ENCODE measurements around the gene DCANP1. TPM values are rescaled to one million over a fixed set of nuclear protein-coding genes. Genes with fewer than 3 reads are reported as not detected.

Gene DCANP1
- total RNA-seq, 1 experiment from 2014 or later = not detected

- peaks cover 25% of the 10 kb centered on the region for H3K4me1 ChIP-seq
- peaks cover 17% of the 10 kb centered on the region for H3K9me3 Mint-ChIP-seq (ENCODE audit: unreplicated experiment)
- no peaks in the 10 kb centered on the region for H3K27me3 Mint-ChIP-seq (ENCODE audit: insufficient read depth, unreplicated experiment)
- no peak overlapping the region for H3K4me3 ChIP-seq (ENCODE audit: low read depth, low read length)
- no peak for TF ChIP-seq CTCF (IDR thresholded peaks at IDR 0.05; ENCODE audit: insufficient read depth in 1 of 2, low read depth in 1 of 2, low read length in 1 of 2, severe bottlenecking in 1 of 2, unreplicated experiment in 1 of 2)
- peak overlapping the region; percentile 0 for H3K27ac Mint-ChIP-seq (ENCODE audit: unreplicated experiment)
- peaks cover 15% of the 10 kb centered on the region for H3K4me1 Mint-ChIP-seq (ENCODE audit: low read depth, unreplicated experiment)
- no peak overlapping the region for H3K4me3 Mint-ChIP-seq (ENCODE audit: unreplicated experiment)
- BruUV-seq (replicated peaks) = no TSS peak
- no peak for DNase-seq
- H3K9me3 ChIP-seq = peaks cover 8% of the 10 kb centered on the region; the same call in 1 of the 2 replicates
- H3K36me3 ChIP-seq (ENCODE audit: control insufficient read depth, insufficient read depth, low read length) = no peaks in the 10 kb centered on the region
- no peaks in the 10 kb centered on the region for H3K27me3 ChIP-seq (replicated peaks; ENCODE audit: control insufficient read depth, insufficient read depth, low read length)
- intact Hi-C loops (cut with micrococcal nuclease; ENCODE audit: unreplicated experiment) = no loop called here
- ChIA-PET POLR2A (no interaction called here), CTCF (interaction anchor here (1.2 kb wide), 2 partner anchors 10 to 39 kb away, joined by 3 read pairs; no protein-coding TSS in a partner anchor)
- H3K36me3 Mint-ChIP-seq (ENCODE audit: insufficient read depth, unreplicated experiment) = peaks cover 5% of the 10 kb centered on the region
Observed at GRCh38 chr5:135423846-135424168, 23.3 kb downstream of the DCANP1 start.

- intact Hi-C loops (cut with micrococcal nuclease; ENCODE audit: unreplicated experiment) = no loop called here
- POLR2A ChIA-PET = no interaction called here
- CTCF ChIA-PET = interaction anchor here (1.2 kb wide), 1 partner anchor 39 kb away, joined by 3 read pairs; no protein-coding TSS in a partner anchor
- H3K27ac Mint-ChIP-seq (ENCODE audit: unreplicated experiment) = peak overlapping the region; percentile 0
- peaks cover 5% of the 10 kb centered on the region for H3K36me3 Mint-ChIP-seq (ENCODE audit: insufficient read depth, unreplicated experiment)
- peak overlapping the region; percentile 39 for H3K4me3 Mint-ChIP-seq (ENCODE audit: unreplicated experiment)
- H3K36me3 ChIP-seq (ENCODE audit: control insufficient read depth, insufficient read depth, low read length) = no peaks in the 10 kb centered on the region
- DNase-seq = peak; percentile 42 to 68
- H3K9me3 Mint-ChIP-seq (ENCODE audit: unreplicated experiment) = peaks cover 12% of the 10 kb centered on the region
- peaks cover 20% of the 10 kb centered on the region for H3K4me1 Mint-ChIP-seq (ENCODE audit: low read depth, unreplicated experiment)
- H3K4me1 ChIP-seq = peaks cover 25% of the 10 kb centered on the region
- TF ChIP-seq CTCF (IDR thresholded peaks at IDR 0.05; ENCODE audit: insufficient read depth in 1 of 2, low read depth in 1 of 2, low read length in 1 of 2, severe bottlenecking in 1 of 2, unreplicated experiment in 1 of 2) = no peak
- no peaks in the 10 kb centered on the region for H3K27me3 Mint-ChIP-seq (ENCODE audit: insufficient read depth, unreplicated experiment)
- 0 out of 2 replicates have a peak, but pooled peaks cover 3% of the 10 kb centered on the region for H3K9me3 ChIP-seq
- BruUV-seq (replicated peaks) = no TSS peak
- H3K4me3 ChIP-seq (ENCODE audit: low read depth, low read length) = no peak overlapping the region
- no peaks in the 10 kb centered on the region for H3K27me3 ChIP-seq (replicated peaks; ENCODE audit: control insufficient read depth, insufficient read depth, low read length)
Observed at GRCh38 chr5:135423146-135423845, 23.9 kb downstream of the DCANP1 start.

- DNase-seq = no peak
- ChIA-PET CTCF (no interaction called here), POLR2A (no interaction called here)
- H3K27me3 Mint-ChIP-seq (ENCODE audit: insufficient read depth, unreplicated experiment) = no peaks in the 10 kb centered on the region
- Histone ChIP-seq H3K27me3 (replicated peaks; ENCODE audit: control insufficient read depth, insufficient read depth, low read length) (no peaks in the 10 kb centered on the region), H3K4me1 (peaks cover 25% of the 10 kb centered on the region), H3K36me3 (ENCODE audit: control insufficient read depth, insufficient read depth, low read length) (no peaks in the 10 kb centered on the region), H3K4me3 (ENCODE audit: low read depth, low read length) (no peak overlapping the region), H3K9me3 (no peaks in the 10 kb centered on the region)
- H3K9me3 Mint-ChIP-seq (ENCODE audit: unreplicated experiment) = peaks cover 9% of the 10 kb centered on the region
- peaks cover 25% of the 10 kb centered on the region for H3K4me1 Mint-ChIP-seq (ENCODE audit: low read depth, unreplicated experiment)
- intact Hi-C loops (cut with micrococcal nuclease; ENCODE audit: unreplicated experiment) = no loop called here
- TF ChIP-seq CTCF (IDR thresholded peaks at IDR 0.05; ENCODE audit: insufficient read depth in 1 of 2, low read depth in 1 of 2, low read length in 1 of 2, severe bottlenecking in 1 of 2, unreplicated experiment in 1 of 2) = no peak
- no peak overlapping the region for H3K27ac Mint-ChIP-seq (ENCODE audit: unreplicated experiment)
- peaks cover 5% of the 10 kb centered on the region for H3K36me3 Mint-ChIP-seq (ENCODE audit: insufficient read depth, unreplicated experiment)
- BruUV-seq (replicated peaks) = no TSS peak
- no peak overlapping the region for H3K4me3 Mint-ChIP-seq (ENCODE audit: unreplicated experiment)
Observed at GRCh38 chr5:135422419-135422818, 24.7 kb downstream of the DCANP1 start.
